Stomach smooth muscle (tissue), 2 donors: Measurements from ENCODE around the gene IDI1.

Experiments
- H3K27ac ChIP-seq: one replicate; pipeline ENCODE4 v1.7.0; 2013; ENCODE audit warnings: mild to moderate bottlenecking, low read length, inconsistent platforms
- H3K27me3 ChIP-seq, 2 donors: one replicate each; pipeline ENCODE4 v1.7.0; 2013; ENCODE audit warnings: low read length in 2 of 2; ENCODE audit not compliant: insufficient read depth in 2 of 2, control insufficient read depth in 1 of 2
- H3K36me3 ChIP-seq, 2 donors: one replicate each; pipeline ENCODE4 v1.7.0; 2013; ENCODE audit warnings: low read length in 2 of 2; ENCODE audit not compliant: control insufficient read depth in 2 of 2, insufficient read depth in 2 of 2
- H3K4me1 ChIP-seq: one replicate; pipeline ENCODE4 v1.7.0; 2013; ENCODE audit warnings: low read length; ENCODE audit not compliant: control insufficient read depth, insufficient read depth
- H3K4me3 ChIP-seq, 2 donors: one replicate each; pipeline ENCODE4 v1.7.0; 2013; ENCODE audit warnings: low read length in 2 of 2
- H3K9ac ChIP-seq, 2 donors: one replicate each; pipeline ENCODE4 v1.7.0; 2013; ENCODE audit warnings: low read length in 2 of 2, mild to moderate bottlenecking in 1 of 2
- H3K9me3 ChIP-seq, 2 donors: one replicate each; pipeline ENCODE4 v1.7.0; 2013; ENCODE audit warnings: low read length in 2 of 2; ENCODE audit not compliant: control insufficient read depth in 2 of 2
- donor health status: healthy.
- donor health status: Pancreatic carcinoma.

The IDI1 gene

GRCh38 chr10:1048732-1049424 lies at the start of gene IDI1:
Gene IDI1, minus strand, starts transcription at chr10:1049119. Its CDS starts 116 bp downstream, at chr10:1049003.
- Histone ChIP-seq H3K9ac (peak within 1 kb of the TSS; percentile 81 to 92), H3K27me3 (no peaks in the 10 kb centered on the region), H3K27ac (peak within 1 kb of the TSS; percentile 99), H3K4me1 (peaks cover 16% of the 10 kb centered on the region), H3K4me3 (peak within 1 kb of the TSS; percentile 92 to 94), H3K36me3 (peaks cover 3 to 13% of the 10 kb centered on the region in 2 donors), H3K9me3 (no peaks in the 10 kb centered on the region)

- no peak overlapping the region for H3K9ac ChIP-seq
- peaks cover 31 to 50% of the 10 kb centered on the region in 2 donors for H3K36me3 ChIP-seq
- H3K27me3 ChIP-seq = no peaks in the 10 kb centered on the region
- no peaks in the 10 kb centered on the region for H3K9me3 ChIP-seq
- H3K27ac ChIP-seq = no peak overlapping the region
- no peak overlapping the region for H3K4me3 ChIP-seq
- H3K4me1 ChIP-seq = no peaks in the 10 kb centered on the region
Measured at GRCh38 chr10:1097436-1097835, 48.5 kb upstream of the IDI1 start.

GRCh38 chr10:1096287-1096889 lies 47.5 kb upstream of the IDI1 start:
- Histone ChIP-seq H3K27ac (no peak overlapping the region), H3K9me3 (no peaks in the 10 kb centered on the region), H3K4me3 (no peak overlapping the region), H3K27me3 (no peaks in the 10 kb centered on the region), H3K9ac (no peak overlapping the region), H3K4me1 (no peaks in the 10 kb centered on the region), H3K36me3 (peaks cover 29 to 46% of the 10 kb centered on the region in 2 donors)

DNA sequence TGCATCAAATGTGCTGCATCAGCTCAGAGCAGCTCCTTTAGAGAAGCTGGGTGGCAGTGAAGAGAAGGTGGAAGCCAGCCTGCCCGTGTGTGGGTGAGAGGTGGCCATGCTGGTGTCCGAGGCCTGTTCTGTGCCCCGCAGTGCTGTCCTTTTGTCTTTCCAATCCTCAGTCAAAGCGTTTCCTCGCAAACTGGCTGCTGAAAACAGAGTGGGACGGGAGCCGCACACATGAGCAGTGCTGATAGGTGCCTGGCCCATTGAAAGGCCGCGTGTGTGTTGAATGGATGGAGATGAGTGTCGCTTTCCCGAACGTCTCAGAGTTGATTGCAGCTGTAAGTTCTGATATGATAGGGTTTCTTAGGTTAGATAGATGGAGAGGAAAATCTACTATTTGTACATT lies 46.6 kb upstream of the IDI1 start:
- no peaks in the 10 kb centered on the region for H3K27me3 ChIP-seq
- no peaks in the 10 kb centered on the region for H3K4me1 ChIP-seq
- H3K27ac ChIP-seq = no peak overlapping the region
- no peak overlapping the region for H3K9ac ChIP-seq
- no peak overlapping the region for H3K4me3 ChIP-seq
- no peaks in the 10 kb centered on the region for H3K9me3 ChIP-seq
- peaks cover 35 to 47% of the 10 kb centered on the region in 2 donors for H3K36me3 ChIP-seq

GRCh38 chr10:1094112-1095057 lies 45.5 kb upstream of the IDI1 start:
- Histone ChIP-seq H3K36me3 (peaks cover 41 to 52% of the 10 kb centered on the region in 2 donors), H3K4me3 (no peak overlapping the region), H3K9me3 (no peaks in the 10 kb centered on the region), H3K9ac (no peak overlapping the region), H3K27me3 (no peaks in the 10 kb centered on the region), H3K4me1 (no peaks in the 10 kb centered on the region), H3K27ac (no peak overlapping the region)

GRCh38 chr10:1093696-1094095 lies 44.8 kb upstream of the IDI1 start:
- Histone ChIP-seq H3K9me3 (no peaks in the 10 kb centered on the region), H3K9ac (no peak overlapping the region), H3K4me3 (no peak overlapping the region), H3K36me3 (peaks cover 42 to 55% of the 10 kb centered on the region in 2 donors), H3K4me1 (no peaks in the 10 kb centered on the region), H3K27ac (no peak overlapping the region), H3K27me3 (no peaks in the 10 kb centered on the region)

DNA sequence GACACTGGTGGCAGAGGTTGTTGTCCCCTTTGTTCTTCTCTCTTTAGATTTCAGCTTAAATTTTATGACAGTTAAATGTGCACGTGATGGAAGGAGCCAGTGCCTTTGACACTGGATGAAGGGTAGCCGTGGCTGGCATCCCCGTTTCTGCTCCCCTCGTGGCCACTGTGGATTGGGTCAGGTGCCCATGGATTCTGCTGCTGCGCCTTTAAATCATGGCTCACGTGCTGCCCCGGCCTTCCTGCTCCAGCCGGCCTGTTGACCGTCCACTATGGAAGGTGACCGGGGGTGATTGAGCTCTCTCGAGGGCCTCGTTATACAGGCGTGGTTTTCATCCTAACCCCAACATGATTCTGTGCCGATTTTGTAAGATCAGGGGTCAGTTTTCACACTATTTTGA lies 41.8 kb upstream of the IDI1 start:
- H3K36me3 ChIP-seq = peaks cover 52 to 63% of the 10 kb centered on the region in 2 donors
- H3K9me3 ChIP-seq = no peaks in the 10 kb centered on the region
- peaks cover 2% of the 10 kb centered on the region for H3K4me1 ChIP-seq
- H3K4me3 ChIP-seq = no peak overlapping the region
- no peak overlapping the region for H3K27ac ChIP-seq
- H3K27me3 ChIP-seq = no peaks in the 10 kb centered on the region
- H3K9ac ChIP-seq = no peak overlapping the region

GRCh38 chr10:1089017-1089689 lies 40.2 kb upstream of the IDI1 start:
- Histone ChIP-seq H3K4me1 (peaks cover 2% of the 10 kb centered on the region), H3K36me3 (peaks cover 57 to 59% of the 10 kb centered on the region in 2 donors), H3K9ac (no peak overlapping the region), H3K27ac (no peak overlapping the region), H3K9me3 (no peaks in the 10 kb centered on the region), H3K4me3 (no peak overlapping the region), H3K27me3 (no peaks in the 10 kb centered on the region)

DNA sequence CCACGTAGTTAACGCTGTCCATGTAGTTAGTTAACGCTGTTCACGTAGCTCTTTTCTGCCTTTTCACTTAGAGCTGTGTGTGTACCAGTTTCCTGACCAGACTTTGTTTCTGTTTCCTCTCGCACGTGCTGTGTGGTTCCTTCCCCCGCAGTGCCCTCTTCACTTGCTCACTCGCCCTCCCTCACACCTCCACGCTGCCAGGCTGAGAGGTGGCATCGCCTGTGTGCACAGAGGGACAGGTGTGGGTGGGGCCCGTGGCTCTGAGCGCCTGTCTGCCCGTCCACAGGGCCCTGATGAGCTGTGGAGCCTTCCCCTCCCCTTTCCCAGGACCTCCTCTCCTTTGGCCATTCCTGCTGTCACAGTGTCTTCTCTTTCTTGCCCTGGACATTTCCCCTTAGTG lies 37.9 kb upstream of the IDI1 start:
- no peaks in the 10 kb centered on the region for H3K9me3 ChIP-seq
- no peaks in the 10 kb centered on the region for H3K27me3 ChIP-seq
- H3K4me3 ChIP-seq = no peak overlapping the region
- H3K36me3 ChIP-seq = peaks cover 57 to 63% of the 10 kb centered on the region in 2 donors
- H3K9ac ChIP-seq = no peak overlapping the region
- peaks cover 2% of the 10 kb centered on the region for H3K4me1 ChIP-seq
- H3K27ac ChIP-seq = no peak overlapping the region

DNA sequence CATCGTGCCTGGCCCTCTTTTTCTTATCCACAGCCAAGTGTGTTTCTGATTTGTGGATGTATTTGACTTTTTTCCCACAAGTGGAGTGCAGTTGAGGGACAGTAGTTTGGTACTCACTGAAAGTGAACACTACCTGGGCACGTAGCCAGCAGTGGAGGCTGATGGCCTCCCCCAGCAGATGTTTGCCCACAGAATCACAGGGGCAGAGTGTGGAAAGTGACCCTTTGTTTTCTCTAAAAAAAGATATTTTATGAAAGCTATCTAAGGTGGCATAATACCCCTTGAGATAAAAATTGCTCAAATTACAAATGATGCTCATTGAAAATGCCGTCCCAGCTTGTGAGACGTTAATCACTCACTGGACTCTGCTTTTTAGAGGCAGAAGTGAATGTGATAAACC lies 36.3 kb upstream of the IDI1 start:
- Histone ChIP-seq H3K9me3 (no peaks in the 10 kb centered on the region), H3K9ac (no peak overlapping the region), H3K27ac (no peak overlapping the region), H3K27me3 (no peaks in the 10 kb centered on the region), H3K4me3 (no peak overlapping the region), H3K36me3 (peaks cover 52 to 61% of the 10 kb centered on the region in 2 donors), H3K4me1 (peaks cover 2% of the 10 kb centered on the region)
